ENCODE measurements around the gene SUGP2.
"Not testable (repeated sequence)": the region's sequence is repeated elsewhere in the genome, so short reads cannot be mapped to it uniquely, and the experiment has no call there.

Gene SUGP2

GRCh38 chr19:18989316-18989715 is 44.0 kb downstream of the SUGP2 start:
- no peak for DNase-seq

GRCh38 chr19:18987456-18987855 is 45.9 kb downstream of the SUGP2 start:
- DNase-seq: no peak

- DNase-seq: no peak
Measured at GRCh38 chr19:18985257-18985656, 48.1 kb downstream of the SUGP2 start.

- no peak for DNase-seq
Measured at GRCh38 chr19:18984251-18984650, 49.1 kb downstream of the SUGP2 start.

- no peak for DNase-seq
Measured at GRCh38 chr19:18982669-18983068, 50.6 kb downstream of the SUGP2 start.

- DNase-seq: no peak
Measured at GRCh38 chr19:18980432-18981020, 52.8 kb downstream of the SUGP2 start.

- no peak for DNase-seq
Measured at GRCh38 chr19:18978616-18979015, 54.7 kb downstream of the SUGP2 start.

GRCh38 chr19:18975869-18976268 is 57.4 kb downstream of the SUGP2 start:
- DNase-seq: no peak

- DNase-seq: no peak
Measured at GRCh38 chr19:18975011-18975410, 58.3 kb downstream of the SUGP2 start.

- DNase-seq: no peak
Measured at GRCh38 chr19:18972851-18973250, 60.5 kb downstream of the SUGP2 start.

- DNase-seq: no peak
Measured at GRCh38 chr19:18972301-18972811, 61.0 kb downstream of the SUGP2 start.

GRCh38 chr19:18969931-18970659 is 63.2 kb downstream of the SUGP2 start:
- no peak for DNase-seq

- DNase-seq: no peak
Measured at GRCh38 chr19:18967358-18968146, 65.8 kb downstream of the SUGP2 start.

GRCh38 chr19:18966307-18966706 is 67.0 kb downstream of the SUGP2 start:
- no peak for DNase-seq

GRCh38 chr19:18964121-18964520 is 69.2 kb downstream of the SUGP2 start:
- no peak for DNase-seq

GRCh38 chr19:18961767-18962620 is 71.3 kb downstream of the SUGP2 start:
- no peak for DNase-seq

- DNase-seq: no peak
Measured at GRCh38 chr19:18960370-18960769, 72.9 kb downstream of the SUGP2 start.

GRCh38 chr19:18955042-18955441 is 78.3 kb downstream of the SUGP2 start:
- no peak for DNase-seq

- DNase-seq: no peak
Measured at GRCh38 chr19:18954094-18954493, 79.2 kb downstream of the SUGP2 start.

GRCh38 chr19:18952364-18953003 is 80.8 kb downstream of the SUGP2 start:
- not testable (repeated sequence) for DNase-seq

GRCh38 chr19:18951721-18952281 is 81.5 kb downstream of the SUGP2 start:
- no peak for DNase-seq

- DNase-seq: no peak
Measured at GRCh38 chr19:18949858-18950257, 83.5 kb downstream of the SUGP2 start.

Measured in activated CD4-positive, alpha-beta T cell treated with anti-CD3 and anti-CD28 coated beads, Interleukin-2, amount 50 U/mL, for 16 hours (primary cell).